Limb (tissue), 2 donors: Measurements from ENCODE around the gene C11orf91.

Experiments used
- DNase-seq, 2 donors: peaks; one replicate each; pipeline ENCODE4 v3.0.0-alpha.2; 2016; ENCODE audit errors: extremely low spot score in 2 of 2

C11orf91 gene

GRCh38 chr11:33651555-33651954, 49.1 kb downstream of the C11orf91 start:
- no peak for DNase-seq

- DNase-seq, result no peak
These were observed 50.7 kb downstream of the C11orf91 start for GRCh38 chr11:33649944-33650343.
